ENCODE measurements around the gene ARSA.

DNA sequence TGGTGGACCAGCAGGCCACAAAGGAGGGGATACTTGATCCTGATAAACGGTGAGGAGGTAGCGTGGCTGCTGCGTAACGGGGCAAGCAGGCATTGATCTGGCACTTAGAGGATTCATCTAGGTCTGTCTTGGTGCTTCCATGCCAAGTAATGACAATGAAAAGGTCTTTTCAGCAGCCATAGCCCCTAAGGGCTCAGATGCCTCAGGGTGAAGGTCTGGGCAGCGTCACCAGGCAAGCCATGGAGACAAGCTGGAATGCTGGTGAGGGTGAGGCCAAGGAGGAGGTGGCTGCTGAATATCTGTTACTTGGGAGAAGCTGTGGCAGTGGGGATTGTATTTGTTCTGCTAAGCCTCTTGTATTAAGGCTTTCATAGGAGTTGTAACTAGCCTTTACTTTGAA lies 40.5 kb downstream of the ARSA start:
- no peak for TF ChIP-seq POLR2A (IDR thresholded peaks at IDR 0.05)
- TF ChIP-seq, protein P1, sequence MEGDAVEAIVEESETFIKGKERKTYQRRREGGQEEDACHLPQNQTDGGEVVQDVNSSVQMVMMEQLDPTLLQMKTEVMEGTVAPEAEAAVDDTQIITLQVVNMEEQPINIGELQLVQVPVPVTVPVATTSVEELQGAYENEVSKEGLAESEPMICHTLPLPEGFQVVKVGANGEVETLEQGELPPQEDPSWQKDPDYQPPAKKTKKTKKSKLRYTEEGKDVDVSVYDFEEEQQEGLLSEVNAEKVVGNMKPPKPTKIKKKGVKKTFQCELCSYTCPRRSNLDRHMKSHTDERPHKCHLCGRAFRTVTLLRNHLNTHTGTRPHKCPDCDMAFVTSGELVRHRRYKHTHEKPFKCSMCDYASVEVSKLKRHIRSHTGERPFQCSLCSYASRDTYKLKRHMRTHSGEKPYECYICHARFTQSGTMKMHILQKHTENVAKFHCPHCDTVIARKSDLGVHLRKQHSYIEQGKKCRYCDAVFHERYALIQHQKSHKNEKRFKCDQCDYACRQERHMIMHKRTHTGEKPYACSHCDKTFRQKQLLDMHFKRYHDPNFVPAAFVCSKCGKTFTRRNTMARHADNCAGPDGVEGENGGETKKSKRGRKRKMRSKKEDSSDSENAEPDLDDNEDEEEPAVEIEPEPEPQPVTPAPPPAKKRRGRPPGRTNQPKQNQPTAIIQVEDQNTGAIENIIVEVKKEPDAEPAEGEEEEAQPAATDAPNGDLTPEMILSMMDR (IDR thresholded peaks at IDR 0.05): no peak
